Endothelial cell of umbilical vein (primary cell): ENCODE results near the gene ZNF644.

Experiments used
- CTCF ChIP-seq, 2 donors: IDR thresholded peaks; 1 replicate in 1 of 2; 2 replicates in 1 of 2; pipeline ENCODE4 v1.5.1; 2011; ENCODE audit warnings: low read length in 2 of 2, mild to moderate bottlenecking in 2 of 2, moderate library complexity in 2 of 2, control low read depth in 1 of 2, inconsistent platforms in 1 of 2, low read depth in 1 of 2; ENCODE audit not compliant: insufficient read depth in 1 of 2; ENCODE audit errors: extremely low read depth in 1 of 2
- EZH2 ChIP-seq: IDR thresholded peaks from 2 replicates; pipeline ENCODE4 v1.6.1; 2012; ENCODE audit warnings: borderline replicate concordance, low read depth, mild to moderate bottlenecking, moderate library complexity, low read length, inconsistent platforms; ENCODE audit not compliant: severe bottlenecking
- FOS ChIP-seq: IDR thresholded peaks from 2 replicates; pipeline ENCODE4 v1.6.1; 2011; ENCODE audit warnings: mild to moderate bottlenecking, low read length, moderate library complexity, borderline replicate concordance; ENCODE audit not compliant: insufficient read depth
- GATA2 ChIP-seq: IDR thresholded peaks from 2 replicates; pipeline ENCODE4 v1.7.0; 2011; ENCODE audit warnings: low read depth, mild to moderate bottlenecking, moderate library complexity, mixed read lengths, low read length; ENCODE audit not compliant: insufficient read length, insufficient read depth
- JUN ChIP-seq: IDR thresholded peaks from 2 replicates; pipeline ENCODE4 v1.6.1; 2011; ENCODE audit warnings: borderline replicate concordance, low read depth; ENCODE audit not compliant: insufficient read length, insufficient read depth
- MAX ChIP-seq: IDR thresholded peaks from 2 replicates; pipeline ENCODE4 v1.6.1; 2011; ENCODE audit not compliant: insufficient read depth, insufficient read length
- MYC ChIP-seq: IDR thresholded peaks from one replicate; pipeline ENCODE4 v1.6.1; 2011; ENCODE audit warnings: mild to moderate bottlenecking, low read depth, low read length
- POLR2A ChIP-seq: IDR thresholded peaks from 2 replicates; pipeline ENCODE4 v1.6.1; 2012; ENCODE audit warnings: low read depth, mild to moderate bottlenecking, control low read depth, low read length
- POLR2AphosphoS5 ChIP-seq: IDR thresholded peaks from 2 replicates; pipeline ENCODE4 v1.6.1; 2012; ENCODE audit warnings: low read depth, mild to moderate bottlenecking, control low read depth, low read length, moderate library complexity; ENCODE audit not compliant: insufficient read depth

- TF ChIP-seq MAX (no peak), POLR2A (no peak), EZH2 (no peak), CTCF (IDR thresholded peaks at IDR 0.05; ENCODE audit: extremely low read depth in 1 of 2, insufficient read depth in 1 of 2, low read depth in 1 of 2, low read length in 2 of 2) (no peak), POLR2AphosphoS5 (no peak), GATA2 (no peak), FOS (no peak), MYC (no peak), JUN (no peak)
Measured at GRCh38 chr1:91014475-91014874, 7.4 kb downstream of the ZNF644 start.
